NCI-H1436 treated with DMSO at 0.1 percent for 48 hours (cell line): ENCODE measurements around the gene GRID1.

Experiments used
- DNase-seq: peaks from one replicate; lab custom pipeline; 2025; lab: John Stamatoyannopoulos, UW

Gene GRID1

GRCh38 chr10:86229811-86230556 is 136.6 kb downstream of the GRID1 start:
- no peak for DNase-seq

DNA sequence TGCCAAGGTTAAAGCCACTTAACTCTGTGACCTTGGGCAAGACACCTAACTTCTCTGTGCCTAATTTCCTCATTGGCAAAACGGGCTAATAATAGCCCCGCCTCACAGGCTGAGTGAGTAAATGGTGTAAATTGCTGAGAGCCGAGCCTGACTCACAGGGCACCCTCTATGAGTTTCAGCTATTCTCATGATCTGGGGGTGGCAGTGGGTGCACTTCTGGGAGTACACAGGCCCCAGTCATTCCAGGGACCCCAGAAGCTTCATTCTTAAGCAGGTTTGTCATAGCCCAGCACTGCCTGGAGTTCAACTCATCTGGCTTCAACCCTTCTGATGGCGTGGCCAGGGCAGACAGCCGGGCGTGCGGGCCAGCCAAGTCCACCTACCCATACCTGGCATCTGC is 137.2 kb downstream of the GRID1 start:
- DNase-seq: no peak

GRCh38 chr10:86227501-86228258 is 138.9 kb downstream of the GRID1 start:
- DNase-seq: no peak

DNA sequence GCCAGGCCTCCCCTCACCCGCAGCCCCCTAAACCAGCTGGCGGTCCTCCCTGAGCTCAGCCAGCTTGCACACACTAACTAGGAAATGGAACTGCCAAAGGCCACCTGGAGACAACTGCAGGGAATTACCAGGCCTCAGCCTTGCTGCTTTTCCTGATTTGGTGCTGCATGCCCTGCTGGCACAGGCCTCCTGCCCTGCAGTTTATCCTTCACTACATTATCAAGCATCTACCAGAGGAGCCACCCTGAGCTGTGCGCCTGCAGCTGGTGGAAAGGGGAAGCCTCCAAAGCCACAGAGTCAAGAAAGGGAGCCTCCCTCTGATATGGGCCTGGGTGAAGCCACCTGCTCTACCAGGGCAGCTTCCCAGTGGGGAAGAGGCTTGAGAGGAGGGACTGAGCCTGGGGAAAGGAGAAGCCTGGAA is 139.8 kb downstream of the GRID1 start:
- DNase-seq: no peak

DNA sequence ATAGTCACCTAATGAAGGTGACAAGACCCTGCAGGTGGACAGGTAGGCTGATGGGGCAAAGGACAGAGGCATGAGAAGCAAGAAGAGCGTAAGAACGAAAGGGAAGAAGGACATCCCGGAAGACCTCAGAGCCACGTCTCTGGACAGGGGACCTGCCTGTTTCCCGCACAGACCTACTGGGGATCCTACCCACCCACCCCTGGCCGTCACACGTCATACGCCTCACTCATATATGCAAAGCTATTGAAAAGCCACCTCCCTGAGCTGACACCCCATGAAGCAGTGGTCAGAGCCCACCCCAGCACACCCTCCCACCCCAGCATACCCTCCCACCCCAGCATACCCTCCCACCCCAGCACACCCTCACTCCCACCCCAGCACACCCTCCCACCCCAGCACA is 140.6 kb downstream of the GRID1 start:
- no peak for DNase-seq

- no peak for DNase-seq
Observed at GRCh38 chr10:86225103-86225782, 141.4 kb downstream of the GRID1 start.

- no peak for DNase-seq
Observed at GRCh38 chr10:86224354-86225102, 142.1 kb downstream of the GRID1 start.

DNA sequence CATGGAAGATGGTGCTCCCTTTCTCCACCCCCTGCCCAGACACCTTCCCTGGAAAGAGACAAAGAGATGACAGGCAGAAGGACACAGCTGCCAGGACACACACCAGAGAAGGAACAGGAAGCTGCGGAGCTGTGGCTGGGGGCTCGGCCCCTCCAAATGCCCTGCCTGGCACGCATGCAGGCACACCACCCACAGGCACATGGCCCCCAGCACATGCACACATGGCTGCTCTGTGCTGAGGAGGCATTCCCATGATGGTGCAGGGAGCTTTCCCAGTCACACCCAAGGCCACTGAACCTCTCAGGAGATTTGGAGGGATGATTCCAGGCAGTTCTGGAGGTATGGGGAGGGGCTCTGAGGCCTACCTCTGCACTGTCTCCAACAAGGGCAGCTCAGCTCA is 143.3 kb downstream of the GRID1 start:
- DNase-seq: no peak

- DNase-seq: no peak
Observed at GRCh38 chr10:86222687-86223086, 143.9 kb downstream of the GRID1 start.

GRCh38 chr10:86222336-86222650 is 144.3 kb downstream of the GRID1 start:
- DNase-seq: no peak

DNA sequence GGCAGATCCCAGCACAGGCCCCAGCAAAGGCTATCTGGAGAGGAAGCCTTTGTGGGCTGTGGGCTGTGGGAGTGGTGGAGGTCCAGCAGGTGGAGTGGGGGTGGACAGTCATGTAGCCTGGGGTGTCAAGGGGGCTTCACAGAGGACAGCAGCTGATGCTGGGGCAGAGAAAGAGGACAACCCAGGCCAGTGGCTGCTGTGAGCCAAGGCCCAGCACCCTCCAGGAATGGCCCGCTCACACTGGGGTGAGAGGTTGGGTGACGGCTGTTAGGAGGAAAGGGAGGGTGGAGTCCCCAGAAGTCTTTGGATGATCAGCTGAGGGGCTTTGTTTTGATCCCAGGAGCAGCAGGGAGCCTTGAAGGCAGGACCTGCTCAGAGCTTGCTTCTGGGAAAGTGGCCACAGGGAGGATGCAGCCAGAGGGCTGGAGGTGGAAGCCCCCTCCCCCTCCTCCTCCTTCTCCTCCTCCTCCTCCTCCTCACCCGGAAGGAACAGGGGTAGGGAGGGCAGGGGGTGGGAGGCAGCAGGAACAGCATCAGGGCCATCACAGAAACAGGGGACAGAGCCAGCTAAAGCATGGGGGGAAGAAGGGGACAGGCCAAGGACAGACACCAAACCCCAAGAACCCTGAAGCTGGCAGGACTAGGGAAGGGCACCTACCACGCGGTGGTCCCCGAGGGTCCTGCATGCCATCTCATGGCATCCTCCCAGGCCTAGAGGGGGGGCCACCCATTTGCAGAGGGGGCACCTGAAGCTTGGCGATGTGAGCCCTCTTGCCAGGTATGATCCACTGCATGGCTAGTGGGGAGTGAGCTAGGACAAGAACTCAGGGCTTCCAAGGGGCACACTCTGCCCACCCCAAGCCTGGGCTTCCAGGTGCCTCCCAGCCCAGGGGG is 144.9 kb downstream of the GRID1 start:
- no peak for DNase-seq

GRCh38 chr10:86220626-86221025 is 146.0 kb downstream of the GRID1 start:
- DNase-seq: no peak

DNA sequence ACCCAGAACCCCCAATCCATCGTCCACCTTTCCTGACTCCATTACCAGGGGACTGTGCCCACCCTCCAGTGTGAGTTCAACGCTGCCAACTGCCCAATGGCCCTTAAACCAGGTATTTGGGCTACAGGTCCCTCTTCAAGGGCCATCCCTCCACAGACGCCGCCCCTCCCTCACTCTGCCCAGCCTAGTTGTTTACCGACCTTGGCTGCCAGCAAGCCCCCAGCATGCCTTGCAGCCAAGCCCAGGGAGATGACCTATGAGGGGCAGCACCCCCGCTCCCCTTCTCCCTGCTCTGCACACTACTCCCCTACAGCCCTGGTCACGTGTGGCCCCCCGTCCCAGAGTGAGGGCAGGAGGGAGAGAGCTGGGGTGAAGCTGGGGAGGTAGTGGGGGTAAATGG is 147.3 kb downstream of the GRID1 start:
- no peak for DNase-seq

- no peak for DNase-seq
Observed at GRCh38 chr10:86218842-86219241, 147.8 kb downstream of the GRID1 start.

GRCh38 chr10:86218160-86218559 is 148.4 kb downstream of the GRID1 start:
- no peak for DNase-seq

DNA sequence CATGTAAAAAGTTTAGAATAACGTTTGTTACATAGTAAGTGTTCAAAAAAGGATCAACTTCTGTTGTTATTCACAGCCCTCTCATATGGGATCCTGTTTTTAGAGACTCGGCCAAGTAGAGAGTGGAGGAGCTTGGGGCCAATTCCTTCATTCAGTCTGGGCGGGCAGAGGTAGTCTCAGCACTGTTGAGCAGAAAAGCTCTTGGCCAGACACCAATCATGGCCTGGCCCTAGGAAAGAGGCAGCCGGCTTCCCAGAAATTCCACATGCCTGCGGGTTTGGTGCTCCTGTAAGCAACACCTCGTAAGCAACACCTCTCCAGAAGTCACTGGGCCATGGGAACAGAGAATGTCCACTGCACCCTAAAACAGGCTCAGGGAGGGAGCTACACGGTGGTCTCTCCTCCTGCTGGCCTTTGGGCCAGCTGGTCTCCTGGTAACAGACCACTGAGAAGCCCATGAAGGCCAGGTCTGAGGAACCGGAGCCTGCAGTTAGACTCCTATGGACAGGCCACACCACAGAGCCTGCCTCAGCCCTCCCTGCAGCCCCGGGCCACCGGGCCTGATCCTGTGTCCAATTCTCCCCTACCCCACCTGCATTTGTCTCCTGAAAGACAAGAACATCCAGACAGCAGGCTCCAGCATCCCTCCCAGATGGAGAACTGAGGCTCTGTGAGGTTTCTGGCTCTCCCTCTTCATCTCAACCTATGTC is 149.1 kb downstream of the GRID1 start:
- no peak for DNase-seq

- DNase-seq: no peak
Observed at GRCh38 chr10:86216886-86217285, 149.7 kb downstream of the GRID1 start.

- DNase-seq: no peak
Observed at GRCh38 chr10:86215712-86216111, 150.9 kb downstream of the GRID1 start.

GRCh38 chr10:86215046-86215445 is 151.5 kb downstream of the GRID1 start:
- no peak for DNase-seq

- DNase-seq: no peak
Observed at GRCh38 chr10:86213148-86213547, 153.4 kb downstream of the GRID1 start.

GRCh38 chr10:86212391-86212700 is 154.2 kb downstream of the GRID1 start:
- no peak for DNase-seq
